Cortex of kidney (tissue), 1 donor: ENCODE measurements around the gene HIGD1B.
"Not testable (repeated sequence)": the region's sequence is repeated elsewhere in the genome, so short reads cannot be mapped to it uniquely, and the experiment has no call there.

ENCODE experiments used
- DNase-seq: peaks from one replicate; lab custom pipeline; 2025; lab: John Stamatoyannopoulos, UW

HIGD1B gene

GRCh38 chr17:44847586-44847985, at the start of gene HIGD1B:
Gene HIGD1B (plus strand): TSS chr17:44847883. CDS start chr17:44848153, 270 bp downstream.
- no peak for DNase-seq

GRCh38 chr17:44798356-44798755, 49.3 kb upstream of the HIGD1B start:
- no peak for DNase-seq

GRCh38 chr17:44801880-44802279, 45.8 kb upstream of the HIGD1B start:
- DNase-seq: no peak

GRCh38 chr17:44804302-44805089, 43.2 kb upstream of the HIGD1B start:
- no peak for DNase-seq

DNA sequence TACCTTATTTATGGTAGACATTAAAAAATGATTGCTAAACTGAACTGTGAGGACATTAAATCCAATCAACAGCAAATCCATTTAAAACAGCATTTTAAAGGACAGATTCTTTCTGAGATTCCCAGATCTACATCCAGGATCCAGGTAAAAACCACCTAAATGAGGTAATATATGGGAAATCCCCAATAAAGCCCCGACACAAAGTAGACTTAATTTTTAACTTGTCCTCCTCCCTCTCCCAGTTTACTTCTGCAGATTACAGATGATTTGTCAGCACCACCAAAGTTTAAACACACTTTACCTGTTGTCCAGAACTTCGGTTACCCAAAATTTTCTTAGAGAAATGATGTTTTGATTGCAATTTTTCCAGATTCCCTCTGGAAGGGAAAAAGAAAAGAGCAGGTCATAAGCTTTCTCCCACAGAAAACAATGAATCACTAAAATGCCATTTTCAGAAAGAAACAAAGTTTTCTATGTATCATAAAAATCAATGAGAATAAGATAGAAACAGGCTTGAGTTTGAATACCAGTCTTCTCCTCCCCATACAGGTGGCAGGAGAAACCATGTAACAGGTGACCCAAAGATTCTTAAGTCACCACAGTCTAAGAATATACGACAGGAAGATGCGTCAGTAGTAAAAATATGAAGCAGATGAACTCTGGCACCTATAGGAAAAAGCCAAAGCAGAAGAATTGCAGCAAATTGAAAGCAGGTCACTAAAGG, 40.4 kb upstream of the HIGD1B start:
- no peak for DNase-seq

- DNase-seq: no peak
These were observed 39.9 kb upstream of the HIGD1B start for GRCh38 chr17:44807817-44808155.

DNA sequence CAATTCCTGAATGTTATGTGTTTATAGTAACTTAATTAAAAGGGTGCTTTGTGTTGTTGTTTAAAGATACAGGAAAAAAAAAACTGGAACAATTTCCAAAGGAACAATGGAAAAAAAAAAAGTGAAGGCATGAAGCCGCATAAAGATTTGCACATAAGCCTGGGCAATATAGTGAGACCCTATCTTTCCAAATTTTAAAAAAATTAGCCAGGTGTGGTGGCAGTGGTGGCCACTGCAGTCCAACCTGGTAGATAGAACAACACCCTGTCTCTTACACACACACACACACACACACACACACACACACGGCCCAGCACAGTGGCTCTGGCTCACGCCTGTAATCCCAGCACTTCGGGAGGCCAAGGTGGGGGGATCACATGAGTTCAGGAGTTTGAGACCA, 39.5 kb upstream of the HIGD1B start:
- DNase-seq: no peak

GRCh38 chr17:44808656-44809388, 38.9 kb upstream of the HIGD1B start:
- DNase-seq: not testable (repeated sequence)

- DNase-seq: no peak
These were observed 35.4 kb upstream of the HIGD1B start for GRCh38 chr17:44812263-44812662.

DNA sequence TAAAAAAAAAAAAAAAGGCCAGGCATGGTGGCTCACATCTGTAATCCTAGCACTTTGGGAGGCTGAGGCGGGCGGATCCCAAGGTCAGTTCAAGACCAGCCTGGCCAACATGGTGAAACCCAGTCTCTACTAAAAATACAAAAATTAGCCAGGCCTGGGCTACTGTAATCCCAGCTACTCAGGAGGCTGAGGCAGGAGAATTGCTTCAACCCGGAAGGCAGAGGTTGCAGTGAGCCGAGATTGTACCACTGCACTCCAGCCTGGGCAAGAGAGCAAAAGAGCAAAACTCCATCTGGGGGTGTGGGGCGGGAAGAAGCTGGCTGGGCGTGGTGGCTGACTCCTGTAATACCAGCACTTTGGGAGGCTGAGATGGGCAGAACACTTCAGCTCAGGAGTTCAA, 29.2 kb upstream of the HIGD1B start:
- DNase-seq: not testable (repeated sequence)

DNA sequence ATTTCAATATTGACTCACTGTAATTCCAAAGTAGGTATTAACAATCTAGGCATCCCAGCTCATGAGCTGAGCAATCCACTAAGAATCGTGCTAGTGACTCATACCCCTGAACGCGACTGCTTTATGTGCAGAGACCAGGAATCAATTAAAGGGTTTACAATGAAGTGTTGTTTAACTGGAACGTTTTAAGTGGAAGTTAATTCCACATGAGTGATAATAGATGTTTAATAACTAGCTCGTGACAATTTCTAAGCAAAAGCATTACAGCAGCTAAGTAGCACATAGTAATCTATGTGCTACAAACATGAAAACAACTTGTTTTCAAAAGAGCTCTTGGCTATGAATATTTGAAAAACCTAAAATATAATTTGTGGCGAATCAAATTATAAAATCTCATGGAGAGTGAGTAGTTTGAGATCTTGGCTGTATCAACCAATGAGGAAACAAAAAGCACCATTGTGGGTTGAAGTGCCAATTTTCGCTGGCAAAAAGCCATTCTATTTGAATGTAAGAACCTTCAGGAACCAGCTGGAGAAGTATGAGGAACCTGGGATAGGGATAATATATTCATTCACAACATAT, 27.0 kb upstream of the HIGD1B start:
- no peak for DNase-seq

- DNase-seq: not testable (repeated sequence)
These were observed 22.4 kb upstream of the HIGD1B start for GRCh38 chr17:44825236-44825635.

- no peak for DNase-seq
These were observed 21.4 kb upstream of the HIGD1B start for GRCh38 chr17:44826123-44826790.

DNA sequence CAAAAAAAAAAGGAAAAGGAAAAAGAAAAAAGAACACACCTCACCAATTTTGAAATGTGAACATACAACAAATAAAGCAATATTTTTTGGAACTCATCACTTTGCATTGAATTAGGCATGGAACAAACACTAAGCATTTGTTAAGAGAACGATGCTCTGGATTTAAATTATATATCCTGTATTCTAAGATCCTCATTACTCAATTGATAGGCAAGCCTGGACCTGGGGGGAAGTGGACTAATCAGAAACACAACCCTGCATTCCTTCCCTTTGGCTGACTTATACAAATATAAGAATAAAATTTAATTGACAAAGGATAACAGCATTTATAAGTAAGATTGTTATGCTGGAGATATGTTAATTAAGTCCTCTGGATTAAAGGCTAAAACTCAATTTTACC, 19.8 kb upstream of the HIGD1B start:
- DNase-seq: no peak

GRCh38 chr17:44828919-44829522, 18.7 kb upstream of the HIGD1B start:
- DNase-seq: no peak

GRCh38 chr17:44829523-44830358, 17.9 kb upstream of the HIGD1B start, which contains the start of gene GJC1:
Gene GJC1 (minus strand): TSS chr17:44830287. CDS start chr17:44805817, 24,470 bp downstream.
- DNase-seq: no peak

- DNase-seq: no peak
These were observed 17.1 kb upstream of the HIGD1B start for GRCh38 chr17:44830359-44831288.

DNA sequence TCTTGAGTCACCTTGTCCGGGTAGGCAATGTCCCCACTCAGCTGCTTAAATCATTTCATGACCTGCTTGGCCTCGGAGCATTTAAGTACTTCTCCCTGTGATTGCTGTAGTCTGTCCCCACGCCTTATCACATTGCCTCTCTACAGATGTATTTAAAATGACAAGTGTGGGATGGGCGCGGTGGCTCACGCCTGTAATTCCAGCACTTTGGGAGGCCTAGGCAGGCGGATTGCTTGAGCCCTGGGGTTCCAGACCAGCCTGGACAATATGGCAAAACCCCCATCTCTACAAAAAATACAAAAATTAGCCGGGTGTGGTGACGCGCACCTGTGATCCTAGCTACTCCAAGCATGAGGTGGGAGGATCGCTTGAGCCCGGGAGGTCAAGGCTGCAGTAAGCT, 16.3 kb upstream of the HIGD1B start:
- no peak for DNase-seq

- DNase-seq: no peak
These were observed 14.9 kb upstream of the HIGD1B start for GRCh38 chr17:44832805-44833204.
